Ecto neural progenitor cell (in vitro differentiated cells): ENCODE measurements around the gene SHOC1.
"Not testable (repeated sequence)": the region's sequence is repeated elsewhere in the genome, so short reads cannot be mapped to it uniquely, and the experiment has no call there.

Experiments
- DNase-seq: peaks from one replicate; pipeline ENCODE4 v3.0.0-alpha.2; 2018; ENCODE audit warnings: low spot score

The SHOC1 gene

DNA sequence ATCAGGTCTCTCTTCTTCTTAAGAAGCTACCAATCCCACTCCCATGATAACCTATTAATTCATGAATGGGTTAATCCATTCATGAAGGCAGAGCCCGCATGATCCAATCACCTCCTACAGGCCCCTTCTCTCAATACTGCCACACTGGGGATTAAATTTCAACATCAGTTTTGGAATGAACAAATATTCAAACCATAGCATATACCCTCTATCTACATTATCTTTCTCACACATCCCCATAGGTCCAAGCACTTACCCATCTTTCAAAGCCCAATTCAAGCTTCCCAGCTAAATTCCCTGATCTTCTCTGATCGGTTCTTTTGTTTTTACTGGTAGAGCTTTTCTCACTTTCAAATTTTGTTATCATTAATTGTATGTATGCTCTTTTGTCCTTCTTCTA, 10.5 kb upstream of the SHOC1 start:
- no peak for DNase-seq

DNA sequence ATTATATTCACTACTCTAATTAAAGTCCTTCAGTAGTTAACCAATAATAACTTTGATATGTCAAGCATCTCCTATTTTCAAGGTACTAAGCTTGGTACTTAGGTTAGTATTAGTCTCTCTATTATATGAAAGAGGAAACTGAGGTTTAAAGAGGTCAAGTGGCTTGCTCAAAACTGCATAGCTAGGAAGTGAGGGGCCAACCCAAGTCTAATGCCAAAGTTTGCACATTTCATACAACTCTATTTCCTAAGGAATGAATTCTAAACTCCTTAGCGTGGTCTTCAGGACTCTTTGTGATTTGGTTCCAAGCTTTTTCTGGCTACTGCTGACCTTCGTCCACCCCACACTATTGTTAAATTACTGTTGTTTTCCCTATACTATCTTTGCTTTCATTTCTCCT, 9.9 kb upstream of the SHOC1 start:
- DNase-seq: no peak

DNA sequence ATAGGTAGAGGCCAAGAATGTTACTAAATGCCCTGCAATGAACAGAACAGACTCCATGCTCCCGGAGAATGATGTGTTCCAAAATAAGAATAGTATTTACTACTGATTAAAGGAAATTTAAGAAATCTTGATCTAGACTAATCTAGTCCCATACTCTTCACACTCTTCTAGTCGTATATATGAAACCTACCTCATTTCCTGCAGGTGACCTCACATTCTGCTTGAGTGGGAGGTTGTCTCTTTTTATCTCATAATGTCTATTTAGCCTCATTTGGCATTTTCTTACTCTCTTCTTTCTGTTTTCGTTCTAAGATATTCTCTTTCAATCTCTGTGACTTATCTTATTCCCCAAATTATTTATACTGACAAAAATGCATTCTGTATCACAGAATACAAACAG, 9.2 kb upstream of the SHOC1 start:
- no peak for DNase-seq

DNA sequence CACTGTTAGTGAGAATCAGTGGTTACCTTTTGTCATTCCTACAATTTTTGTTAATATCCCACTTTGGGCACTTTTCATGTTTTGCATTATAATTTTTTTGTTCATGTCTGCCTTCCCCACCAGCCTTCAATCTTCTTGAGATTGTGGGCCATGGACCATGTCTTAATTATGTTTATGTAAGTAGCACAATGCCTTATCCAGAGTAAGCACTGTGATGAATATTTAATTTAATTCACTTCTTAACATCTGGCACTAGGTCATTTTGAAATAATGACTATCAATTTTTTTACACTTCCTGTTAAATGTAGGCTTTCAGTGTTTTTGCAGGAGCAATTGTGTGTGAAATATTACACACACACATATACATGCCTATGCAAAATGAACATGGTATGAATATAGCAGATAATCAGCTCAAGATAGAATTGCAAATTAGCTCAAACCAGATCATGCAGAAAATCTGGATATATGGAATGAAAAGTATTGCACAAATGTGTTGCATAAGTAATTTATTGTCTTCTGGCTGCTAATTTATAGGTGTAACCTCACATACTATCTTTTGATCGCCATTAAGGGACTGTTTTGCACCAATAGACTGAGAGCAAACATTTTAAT, 5.3 kb upstream of the SHOC1 start:
- no peak for DNase-seq

DNA sequence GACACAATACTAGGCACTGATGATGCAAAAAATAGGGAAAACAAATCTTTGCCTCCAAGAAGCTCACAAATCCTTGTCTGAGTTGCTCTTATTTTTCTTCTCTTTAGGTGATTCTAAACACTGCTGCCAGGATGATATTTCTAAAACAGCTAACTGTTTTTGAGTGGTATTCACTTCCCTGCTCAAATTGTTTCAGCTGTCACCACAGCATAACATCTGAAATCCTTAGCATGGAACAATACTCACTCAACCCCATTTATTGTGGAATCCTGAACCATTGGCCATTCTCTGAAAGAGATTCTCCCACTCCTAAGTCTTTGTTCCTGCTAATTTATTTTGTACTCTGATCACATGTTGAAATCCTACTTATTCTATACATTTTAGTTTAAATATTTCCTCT, 4.8 kb upstream of the SHOC1 start:
- no peak for DNase-seq

DNA sequence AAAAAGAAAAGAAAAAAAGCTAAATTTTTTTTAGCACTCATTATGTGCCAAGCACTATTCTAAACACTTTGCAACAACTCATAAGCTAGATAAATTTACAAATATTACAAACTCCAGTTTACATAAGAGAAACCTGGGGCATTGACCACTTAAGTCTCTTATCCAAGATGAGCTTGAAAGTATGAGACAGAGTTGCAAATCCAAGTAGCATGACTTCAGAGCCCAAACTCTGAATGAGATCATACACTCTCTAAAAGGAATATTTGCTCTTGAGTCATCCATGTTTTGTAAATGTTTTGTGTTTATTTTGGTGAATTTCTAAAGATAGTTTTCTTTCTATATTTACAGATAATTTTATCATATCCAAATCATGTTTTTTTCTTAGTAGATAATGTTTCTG, 4.0 kb upstream of the SHOC1 start:
- DNase-seq: no peak

DNA sequence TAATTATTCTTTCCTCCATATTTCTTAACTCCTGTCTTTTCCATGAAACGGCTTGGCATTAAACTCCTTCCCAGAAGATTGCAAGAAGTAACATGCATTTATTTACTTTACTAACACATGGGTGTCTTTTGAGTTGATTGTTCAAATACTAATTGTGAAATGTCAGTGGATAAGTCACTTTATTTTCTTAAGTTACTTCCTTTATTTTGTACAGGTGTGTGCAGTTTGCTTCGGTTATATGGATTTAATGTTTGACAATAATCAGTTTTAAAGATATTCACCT, 761 bp upstream of the SHOC1 start:
- DNase-seq: no peak

DNA sequence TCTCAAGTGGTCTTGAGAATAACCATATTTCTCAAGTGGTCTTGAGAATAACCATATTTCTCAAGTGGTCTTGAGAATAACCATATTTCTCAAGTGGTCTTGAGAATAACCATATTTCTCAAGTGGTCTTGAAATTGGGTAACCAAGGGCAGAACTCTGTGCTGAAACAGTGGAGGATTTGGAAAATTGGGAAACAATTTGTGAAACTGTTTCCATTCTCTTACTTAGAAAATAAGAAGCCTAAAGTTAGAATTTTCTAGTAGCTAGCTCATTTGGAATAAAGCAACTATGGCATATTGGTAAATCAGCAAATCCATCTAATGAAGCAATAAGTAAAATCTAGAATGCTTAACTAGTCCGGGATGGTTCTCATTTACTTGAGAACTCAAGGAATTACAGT, 2.9 kb downstream of the SHOC1 start:
- DNase-seq: not testable (repeated sequence)

DNA sequence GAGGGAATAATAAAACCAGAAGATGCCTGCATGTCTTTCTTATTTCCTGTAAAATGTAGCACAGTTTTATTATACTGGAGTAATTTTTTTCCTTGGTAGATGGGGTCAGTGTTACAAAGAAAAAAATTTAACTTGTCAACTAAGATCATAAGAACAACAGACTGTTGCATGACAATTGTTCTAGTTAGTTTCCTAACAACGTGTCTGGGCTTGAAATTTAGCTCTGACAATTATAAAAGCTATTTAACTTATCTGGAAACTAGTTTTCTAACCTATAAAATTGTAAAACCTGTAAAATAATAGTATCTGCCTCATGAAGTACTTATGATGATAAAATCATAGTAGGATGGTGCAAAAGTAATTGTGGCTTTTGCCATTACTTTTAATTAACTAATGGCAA, 4.9 kb downstream of the SHOC1 start:
- no peak for DNase-seq

DNA sequence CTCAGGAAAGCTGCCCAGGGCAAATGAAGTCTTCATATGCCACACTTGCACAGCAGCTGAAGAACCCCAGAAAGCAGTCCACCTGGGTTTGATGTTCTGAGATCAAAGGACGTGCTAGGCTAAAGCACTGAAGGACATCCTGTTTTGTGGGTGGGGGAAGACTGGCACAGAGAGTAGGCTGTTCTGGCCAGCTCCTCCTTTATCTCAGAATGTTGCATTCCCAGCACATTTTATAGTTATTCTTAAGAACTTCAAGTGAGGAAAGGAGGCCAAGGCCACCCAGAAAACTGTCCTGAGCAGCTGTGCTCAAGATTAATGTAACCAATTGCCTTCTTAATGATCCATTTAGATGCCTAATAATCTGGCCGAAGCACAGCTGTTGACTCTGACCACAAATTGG, 10.9 kb downstream of the SHOC1 start:
- DNase-seq: no peak

DNA sequence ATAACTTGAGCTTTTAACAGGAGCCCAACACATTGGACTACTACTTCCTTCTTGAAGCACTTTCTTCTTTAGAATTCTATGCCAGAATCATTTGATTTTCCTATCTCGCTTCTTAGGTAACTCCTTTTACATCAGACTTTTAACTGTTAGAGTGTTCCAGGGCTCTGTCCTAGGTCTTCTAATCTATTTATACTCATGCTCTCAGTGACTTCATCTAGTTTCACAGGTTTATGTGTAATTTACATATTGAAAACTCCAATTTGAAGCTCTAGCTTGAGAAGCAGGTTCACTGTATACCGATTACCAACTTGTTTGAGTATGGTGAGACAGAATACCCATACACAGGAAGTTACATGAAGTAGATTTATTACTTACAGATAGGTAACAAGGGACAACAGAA, 11.3 kb downstream of the SHOC1 start:
- no peak for DNase-seq

DNA sequence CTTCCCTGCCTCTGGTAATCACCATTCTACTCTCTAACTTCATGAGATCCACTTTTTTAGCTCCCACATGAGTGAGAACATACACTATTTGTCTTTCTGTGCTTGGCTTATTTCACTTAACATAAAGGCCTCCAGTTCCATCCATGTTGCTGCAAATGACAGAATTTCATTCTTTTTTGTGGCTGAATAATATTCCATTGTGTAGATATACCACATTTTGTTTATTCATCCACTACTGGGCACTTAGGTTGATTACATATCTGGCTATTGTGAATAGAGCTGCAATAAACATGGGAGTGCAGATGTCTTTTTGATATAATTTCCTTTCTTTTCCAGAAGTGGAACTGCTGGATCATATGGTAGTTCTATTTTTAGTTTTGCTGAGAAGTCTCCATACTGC, 28.7 kb downstream of the SHOC1 start:
- no peak for DNase-seq

DNA sequence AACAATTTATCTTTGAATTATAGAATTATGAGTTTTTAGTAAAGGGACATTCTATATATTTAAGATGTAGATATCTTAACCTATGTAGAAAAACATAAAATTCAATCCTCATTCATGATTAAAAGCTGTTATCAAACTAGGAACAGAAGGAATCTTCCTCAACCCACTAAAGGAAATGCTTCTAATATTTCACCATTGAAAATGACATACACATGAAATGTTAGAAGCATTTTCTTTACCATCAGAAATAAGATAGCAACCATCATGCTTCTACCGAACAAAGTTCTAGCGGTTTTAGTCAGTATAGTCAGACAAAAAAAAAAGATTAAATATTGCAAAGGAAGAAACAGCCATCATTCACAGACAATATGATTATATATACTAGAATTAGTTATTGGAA, 32.2 kb downstream of the SHOC1 start:
- no peak for DNase-seq

DNA sequence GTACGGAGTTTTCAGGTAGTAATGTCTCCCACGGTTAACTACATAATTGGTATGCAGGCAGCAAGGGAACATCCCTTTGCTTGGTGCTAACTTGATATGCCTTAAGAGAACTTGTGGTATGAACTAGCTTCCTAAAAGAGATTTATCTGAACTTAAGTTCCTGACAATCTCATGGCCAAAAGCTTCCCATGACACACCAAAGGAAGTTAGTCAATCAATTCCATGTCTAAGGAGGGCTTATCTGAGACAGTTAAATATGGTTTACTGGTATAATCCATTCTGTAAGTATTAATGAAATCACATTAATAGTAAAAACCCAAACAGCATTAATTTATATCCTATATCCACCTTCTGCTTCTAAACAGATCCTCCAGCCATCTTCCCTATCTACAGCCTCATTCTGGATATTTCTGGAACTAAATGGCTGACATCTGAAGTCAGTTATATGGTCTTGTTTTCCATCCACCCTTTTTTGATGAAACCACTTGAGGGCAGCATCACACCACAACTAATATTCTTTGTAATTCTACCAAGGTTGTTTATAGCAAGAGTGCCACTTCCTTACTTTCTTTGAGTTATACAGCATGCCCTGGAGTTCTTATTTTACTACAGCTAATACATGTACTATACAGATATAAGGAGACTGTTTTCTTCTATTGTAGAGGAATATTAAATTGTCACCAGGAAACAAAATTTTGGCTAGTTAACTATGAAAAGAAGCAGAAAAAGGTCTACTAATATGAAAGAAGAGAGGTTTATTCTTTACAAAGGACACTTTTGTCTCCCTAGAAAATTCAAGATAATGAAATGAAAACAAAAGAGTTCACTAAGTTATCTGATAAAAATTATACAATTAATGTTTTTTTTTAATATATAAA, 34.7 kb downstream of the SHOC1 start:
- DNase-seq: no peak

DNA sequence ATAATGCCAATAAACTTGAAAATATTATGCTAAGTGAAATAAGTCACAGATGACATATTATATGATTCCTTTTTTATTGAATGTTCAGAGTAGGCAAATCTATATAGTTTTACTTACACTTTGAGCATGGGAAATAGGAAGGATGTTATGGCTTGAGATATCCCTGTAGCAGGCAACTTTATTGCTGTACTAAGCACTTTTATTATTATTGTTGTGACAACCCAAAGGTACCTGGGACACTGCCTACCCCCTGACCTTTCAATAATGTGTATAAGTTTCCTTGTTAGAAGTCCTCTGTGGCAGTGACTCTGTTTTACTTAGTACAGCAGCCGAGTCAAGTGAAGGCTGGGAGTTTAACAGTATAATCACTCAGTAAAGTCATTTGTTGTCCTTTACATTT, 39.9 kb downstream of the SHOC1 start:
- no peak for DNase-seq

DNA sequence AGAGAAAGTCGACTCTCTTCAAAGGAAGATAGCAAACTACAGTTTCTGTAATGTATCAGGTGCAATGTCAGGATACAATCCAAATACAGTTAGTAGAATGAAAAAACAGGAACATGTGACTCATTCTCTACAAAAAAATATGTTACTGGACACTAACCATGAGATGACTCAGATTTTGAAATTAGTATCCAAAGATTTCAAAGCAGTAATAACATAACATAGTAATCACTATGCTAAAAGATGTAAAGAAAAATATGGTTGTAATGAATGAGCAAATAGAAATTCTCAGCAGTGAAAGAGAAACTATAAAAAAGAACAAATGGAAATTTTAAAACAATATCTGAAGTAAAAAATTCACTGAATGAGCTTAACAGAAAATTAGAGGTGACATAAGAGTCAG, 42.3 kb downstream of the SHOC1 start:
- no peak for DNase-seq
